Osteoblast (primary cell): ENCODE measurements around the gene ITGA7. TPM values are rescaled to one million over a fixed set of nuclear protein-coding genes. Genes with fewer than 3 reads are reported as not detected.

Source experiments
- DNase-seq: peaks from one replicate; pipeline ENCODE4 v3.0.0; 2011; ENCODE audit warnings: low spot score, mixed read lengths; ENCODE audit not compliant: insufficient read length; ENCODE audit errors: missing footprints
- H2AFZ ChIP-seq: 2 replicates; pipeline ENCODE4 v1.6.0; 2011; ENCODE audit warnings: mild to moderate bottlenecking, low read length
- H3K27ac ChIP-seq: 2 replicates; pipeline ENCODE4 v1.5.1; 2011; ENCODE audit warnings: mild to moderate bottlenecking, low read depth, low read length, moderate library complexity
- H3K27me3 ChIP-seq: 2 replicates; pipeline ENCODE4 v1.6.0; 2012; ENCODE audit warnings: mild to moderate bottlenecking, control low read depth, inconsistent platforms, low read length, moderate library complexity; ENCODE audit not compliant: insufficient read depth
- H3K36me3 ChIP-seq: 2 replicates; pipeline ENCODE4 v1.5.1; 2011; ENCODE audit warnings: mild to moderate bottlenecking, low read length, control low read depth, moderate library complexity; ENCODE audit not compliant: insufficient read depth
- H3K4me1 ChIP-seq: 2 replicates; pipeline ENCODE4 v1.5.1; 2011; ENCODE audit warnings: mild to moderate bottlenecking, low read length, control low read depth, moderate library complexity; ENCODE audit not compliant: insufficient read depth
- H3K4me2 ChIP-seq: 2 replicates; pipeline ENCODE4 v1.6.0; 2011; ENCODE audit warnings: mild to moderate bottlenecking, low read length; ENCODE audit not compliant: insufficient read depth
- H3K4me3 ChIP-seq: fragments of 200-600 bp; sonication (generic); 3 replicates; pipeline ENCODE4 v1.5.1; 2012; ENCODE audit warnings: mild to moderate bottlenecking, low read length, inconsistent platforms; ENCODE audit not compliant: insufficient read depth
- H3K79me2 ChIP-seq: 2 replicates; pipeline ENCODE4 v1.6.0; 2012; ENCODE audit warnings: mild to moderate bottlenecking, low read length, control low read depth, inconsistent platforms; ENCODE audit not compliant: insufficient read depth
- H3K9me3 ChIP-seq: 2 replicates; pipeline ENCODE4 v1.5.1; 2011; ENCODE audit warnings: low read depth, low read length, control low read depth
- H4K20me1 ChIP-seq: 2 replicates; pipeline ENCODE4 v1.6.0; 2012; ENCODE audit warnings: mild to moderate bottlenecking, low read length, control low read depth; ENCODE audit not compliant: insufficient read depth
- CTCF ChIP-seq: IDR thresholded peaks from 2 replicates; pipeline ENCODE4 v1.5.1; 2011; ENCODE audit warnings: mild to moderate bottlenecking, low read depth, low read length, moderate library complexity; ENCODE audit errors: extremely low read depth
- total RNA-seq: library from RNA; depleted of rRNA; stranded (reverse); fragments of >200 nt; gene quantifications from 2 replicates; pipeline ENCODE4 v1.2.3, GENCODE V29; 2012

Gene ITGA7
- total RNA-seq, 1 donor: 22.4 TPM

GRCh38 chr12:55687746-55688145 lies 20.0 kb downstream of the ITGA7 start:
- no peaks in the 10 kb centered on the region for H3K27me3 ChIP-seq
- H3K27ac ChIP-seq: no peak overlapping the region
- H3K4me1 ChIP-seq: peaks cover 2% of the 10 kb centered on the region
- no peaks in the 10 kb centered on the region for H3K9me3 ChIP-seq
- DNase-seq: no peak
- H3K4me3 ChIP-seq: no peak overlapping the region
- no peak for TF ChIP-seq CTCF
- H4K20me1 ChIP-seq: peaks cover 15% of the 10 kb centered on the region
- no peak overlapping the region for H2AFZ ChIP-seq
- H3K36me3 ChIP-seq: peaks cover 58% of the 10 kb centered on the region
- H3K79me2 ChIP-seq: no peaks in the 10 kb centered on the region
- no peak overlapping the region for H3K4me2 ChIP-seq

GRCh38 chr12:55686366-55687010 lies 21.2 kb downstream of the ITGA7 start:
- H3K27me3 ChIP-seq: no peaks in the 10 kb centered on the region
- peaks cover 8% of the 10 kb centered on the region for H3K4me1 ChIP-seq
- H3K4me3 ChIP-seq: no peak overlapping the region
- H3K4me2 ChIP-seq: no peak overlapping the region
- no peak overlapping the region for H2AFZ ChIP-seq
- peak; percentile 22 for DNase-seq
- H4K20me1 ChIP-seq: peaks cover 12% of the 10 kb centered on the region
- no peaks in the 10 kb centered on the region for H3K79me2 ChIP-seq
- no peaks in the 10 kb centered on the region for H3K9me3 ChIP-seq
- TF ChIP-seq CTCF: no peak
- peaks cover 45% of the 10 kb centered on the region for H3K36me3 ChIP-seq
- H3K27ac ChIP-seq: no peak overlapping the region

GRCh38 chr12:55685671-55686070 lies 22.0 kb downstream of the ITGA7 start:
- H4K20me1 ChIP-seq: peaks cover 12% of the 10 kb centered on the region
- H3K4me1 ChIP-seq: peaks cover 14% of the 10 kb centered on the region
- no peak for DNase-seq
- no peak overlapping the region for H3K4me3 ChIP-seq
- H3K9me3 ChIP-seq: no peaks in the 10 kb centered on the region
- no peak overlapping the region for H2AFZ ChIP-seq
- no peak for TF ChIP-seq CTCF
- peaks cover 40% of the 10 kb centered on the region for H3K36me3 ChIP-seq
- no peaks in the 10 kb centered on the region for H3K27me3 ChIP-seq
- H3K27ac ChIP-seq: no peak overlapping the region
- H3K79me2 ChIP-seq: no peaks in the 10 kb centered on the region
- H3K4me2 ChIP-seq: no peak overlapping the region

- TF ChIP-seq CTCF: no peak
- no peak overlapping the region for H3K4me2 ChIP-seq
- DNase-seq: peak; percentile 27
- no peak overlapping the region for H2AFZ ChIP-seq
- no peaks in the 10 kb centered on the region for H3K27me3 ChIP-seq
- no peak overlapping the region for H3K27ac ChIP-seq
- no peaks in the 10 kb centered on the region for H3K9me3 ChIP-seq
- no peak overlapping the region for H3K4me3 ChIP-seq
- H3K36me3 ChIP-seq: peaks cover 40% of the 10 kb centered on the region
- H3K79me2 ChIP-seq: no peaks in the 10 kb centered on the region
- peaks cover 14% of the 10 kb centered on the region for H3K4me1 ChIP-seq
- H4K20me1 ChIP-seq: peaks cover 12% of the 10 kb centered on the region
Observed at GRCh38 chr12:55684761-55685370, 22.8 kb downstream of the ITGA7 start.
